Adrenal gland (tissue), 5 donors: ENCODE results near the gene SMAD3.

Experiments
- POLR2A ChIP-seq, 2 donors: fragments of 450-650 bp; IDR thresholded peaks; one replicate each; pipeline ENCODE4 v1.6.1; 2017; ENCODE audit warnings: antibody characterized with exemption in 2 of 2, mild to moderate bottlenecking in 2 of 2, moderate library complexity in 1 of 2
- TF ChIP-seq, protein P1 (sequence below), 6 experiments: fragments of 450-650 bp in 4 of 6; fragments of 200-600 bp in 2 of 6; sonication (generic) in 1 of 6; IDR thresholded peaks; 1 replicate in 5 of 6; 2 replicates in 1 of 6; pipeline versions ENCODE4 v1.5.1 to v1.8.0; 2016 to 2021; ENCODE audit warnings: antibody characterized with exemption in 6 of 6, mild to moderate bottlenecking in 2 of 6, moderate library complexity in 1 of 6
- donor health status: DM: no; HTN: no; CAD: no.

DNA sequence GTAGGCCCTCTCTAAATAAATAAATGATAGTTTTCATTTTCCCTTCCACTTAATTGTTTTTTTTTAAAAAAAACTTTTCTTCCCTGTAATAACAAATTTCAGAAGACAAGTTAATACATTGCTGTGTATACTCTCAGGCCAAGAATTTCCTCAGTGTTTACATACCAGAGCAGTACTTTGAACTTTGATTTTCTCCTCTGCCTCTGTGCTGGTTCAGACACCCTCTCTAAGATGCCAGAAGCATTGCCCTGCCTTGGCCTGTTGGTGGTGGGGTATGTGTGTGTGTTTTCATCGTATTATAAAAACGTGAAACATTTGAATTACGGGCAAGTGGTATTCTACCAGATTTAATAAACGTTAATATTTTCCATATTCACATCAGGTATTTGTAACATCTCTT lies 70.1 kb downstream of the SMAD3 start:
- no peak for TF ChIP-seq POLR2A (IDR thresholded peaks at IDR 0.05)
- TF ChIP-seq, protein P1, sequence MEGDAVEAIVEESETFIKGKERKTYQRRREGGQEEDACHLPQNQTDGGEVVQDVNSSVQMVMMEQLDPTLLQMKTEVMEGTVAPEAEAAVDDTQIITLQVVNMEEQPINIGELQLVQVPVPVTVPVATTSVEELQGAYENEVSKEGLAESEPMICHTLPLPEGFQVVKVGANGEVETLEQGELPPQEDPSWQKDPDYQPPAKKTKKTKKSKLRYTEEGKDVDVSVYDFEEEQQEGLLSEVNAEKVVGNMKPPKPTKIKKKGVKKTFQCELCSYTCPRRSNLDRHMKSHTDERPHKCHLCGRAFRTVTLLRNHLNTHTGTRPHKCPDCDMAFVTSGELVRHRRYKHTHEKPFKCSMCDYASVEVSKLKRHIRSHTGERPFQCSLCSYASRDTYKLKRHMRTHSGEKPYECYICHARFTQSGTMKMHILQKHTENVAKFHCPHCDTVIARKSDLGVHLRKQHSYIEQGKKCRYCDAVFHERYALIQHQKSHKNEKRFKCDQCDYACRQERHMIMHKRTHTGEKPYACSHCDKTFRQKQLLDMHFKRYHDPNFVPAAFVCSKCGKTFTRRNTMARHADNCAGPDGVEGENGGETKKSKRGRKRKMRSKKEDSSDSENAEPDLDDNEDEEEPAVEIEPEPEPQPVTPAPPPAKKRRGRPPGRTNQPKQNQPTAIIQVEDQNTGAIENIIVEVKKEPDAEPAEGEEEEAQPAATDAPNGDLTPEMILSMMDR (IDR thresholded peaks at IDR 0.05), result no peak
